Sigmoid colon (tissue), 7 donors: ENCODE results near the gene ANO1. TPM values are rescaled to one million over a fixed set of nuclear protein-coding genes. Genes with fewer than 3 reads are reported as not detected.

Experiments used
- DNase-seq: peaks from one replicate; pipeline ENCODE4 v3.0.0-alpha.2; 2019
- H3K27ac ChIP-seq, 4 donors: fragments of 200-600 bp; sonication (generic); one replicate each; pipeline ENCODE4 v1.5.1; 2016 to 2019; ENCODE audit warnings: mild to moderate bottlenecking in 1 of 4
- H3K27me3 ChIP-seq, 3 donors: fragments of 200-600 bp; sonication (generic); one replicate each; pipeline ENCODE4 v1.5.1; 2019; ENCODE audit warnings: mild to moderate bottlenecking in 1 of 3
- H3K36me3 ChIP-seq, 4 donors: fragments of 200-600 bp; sonication (generic); one replicate each; pipeline ENCODE4 v1.5.1; 2016 to 2019
- H3K4me1 ChIP-seq, 4 donors: fragments of 200-600 bp; sonication (generic); one replicate each; pipeline ENCODE4 v1.5.1; 2017 to 2019
- H3K4me3 ChIP-seq, 4 donors: fragments of 200-600 bp; sonication (generic); one replicate each; pipeline ENCODE4 v1.5.1; 2017 to 2019; ENCODE audit warnings: mild to moderate bottlenecking in 2 of 4, moderate library complexity in 1 of 4
- H3K9me3 ChIP-seq, 4 donors: fragments of 200-600 bp in 3 of 4; sonication (generic) in 3 of 4; one replicate each; pipeline versions ENCODE4 v1.5.1 to v1.6.1; 2013 to 2019
- EP300 ChIP-seq, 4 donors: sonication (generic); formaldehyde crosslinking; IDR thresholded peaks; one replicate each; pipeline ENCODE4 v1.6.1; 2017; ENCODE audit warnings: antibody characterized with exemption in 4 of 4
- POLR2A ChIP-seq, 2 donors: fragments of 450-650 bp; IDR thresholded peaks; one replicate each; pipeline ENCODE4 v1.6.1; 2016; ENCODE audit warnings: antibody characterized with exemption in 2 of 2, mild to moderate bottlenecking in 2 of 2, moderate library complexity in 2 of 2
- POLR2AphosphoS5 ChIP-seq, 4 donors: sonication (generic); formaldehyde crosslinking; IDR thresholded peaks; one replicate each; pipeline ENCODE4 v1.6.1; 2017; ENCODE audit warnings: antibody characterized with exemption in 4 of 4
- WGBS, 2 donors: extraction: QIAGEN DNeasy Blood & Tissue Kit; methylation state at CpG; one replicate each; pipeline ENCODE4 v1.1.7; 2013; 5-methylcytosine and 5-hydroxymethylcytosine counted together
- intact Hi-C: fragments of 100-400 bp; cut with DNase I; formaldehyde crosslinking; loops from one replicate; pipeline ENCODE4 v1.15.1; 2023
- polyA plus RNA-seq, 3 donors: library from polyadenylated mRNA; stranded (reverse); fragments of 200-250 nt; gene quantifications; one replicate each; pipeline ENCODE4 v1.2.3, GENCODE V29; 2013
- total RNA-seq, 4 donors: library from RNA; depleted of rRNA; stranded (reverse); fragments of >200 nt; gene quantifications; one replicate each; pipeline ENCODE4 v1.1.0, GENCODE V29; 2016
- TF ChIP-seq, protein P1 (sequence below), 4 experiments: fragments of 450-650 bp in 3 of 4; fragments of 200-600 bp in 1 of 4; IDR thresholded peaks; one replicate each; pipeline ENCODE4 v1.5.1; 2016 to 2019; ENCODE audit warnings: antibody characterized with exemption in 4 of 4, mild to moderate bottlenecking in 3 of 4, moderate library complexity in 2 of 4
- donor health status: healthy with polysubstance abuse.
- donor health status: Bipolar disorder and iron deficiency.
- donor health status: healthy.

ANO1 gene
- total and polyA plus RNA-seq, 7 donors = 0.60 to 33.9 (median 17.4) TPM

DNA sequence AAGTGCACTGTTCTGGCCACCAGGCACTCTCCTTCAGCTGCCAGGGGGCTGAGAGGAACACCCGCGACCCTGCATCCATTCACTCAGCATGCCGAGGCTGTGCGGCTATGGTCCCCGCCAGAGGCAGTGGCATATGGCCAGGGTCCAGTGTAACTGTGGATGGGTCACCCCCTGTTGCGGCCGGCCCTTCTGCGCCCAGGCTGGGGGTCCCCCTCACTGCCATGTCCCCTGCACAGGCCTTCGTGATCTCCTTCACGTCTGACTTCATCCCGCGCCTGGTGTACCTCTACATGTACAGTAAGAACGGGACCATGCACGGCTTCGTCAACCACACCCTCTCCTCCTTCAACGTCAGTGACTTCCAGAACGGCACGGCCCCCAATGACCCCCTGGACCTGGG is 104.1 kb downstream of the ANO1 start:
- no peak overlapping the region for H3K4me3 ChIP-seq
- intact Hi-C loops = no loop called here

GRCh38 chr11:70183032-70183431 is 104.9 kb downstream of the ANO1 start:
- Histone ChIP-seq H3K27me3 (peaks cover 0 to 5% (median 0%) of the 10 kb centered on the region in 3 donors), H3K9me3 (no peaks in the 10 kb centered on the region), H3K27ac (no peak overlapping the region), H3K4me3 (no peak overlapping the region), H3K36me3 (no peaks in the 10 kb centered on the region), H3K4me1 (no peaks in the 10 kb centered on the region)
- no peak for TF ChIP-seq POLR2A (IDR thresholded peaks at IDR 0.05)
- WGBS, 2 donors = 93 to 98% methylated on average over 1 of the region's 1 CpG
- intact Hi-C loops = no loop called here
- no peak for DNase-seq

More for the DNA sequence above, 104.1 kb downstream of the ANO1 start:
- no peaks in the 10 kb centered on the region for H3K9me3 ChIP-seq
- no peaks in the 10 kb centered on the region for H3K36me3 ChIP-seq
- TF ChIP-seq, protein P1, sequence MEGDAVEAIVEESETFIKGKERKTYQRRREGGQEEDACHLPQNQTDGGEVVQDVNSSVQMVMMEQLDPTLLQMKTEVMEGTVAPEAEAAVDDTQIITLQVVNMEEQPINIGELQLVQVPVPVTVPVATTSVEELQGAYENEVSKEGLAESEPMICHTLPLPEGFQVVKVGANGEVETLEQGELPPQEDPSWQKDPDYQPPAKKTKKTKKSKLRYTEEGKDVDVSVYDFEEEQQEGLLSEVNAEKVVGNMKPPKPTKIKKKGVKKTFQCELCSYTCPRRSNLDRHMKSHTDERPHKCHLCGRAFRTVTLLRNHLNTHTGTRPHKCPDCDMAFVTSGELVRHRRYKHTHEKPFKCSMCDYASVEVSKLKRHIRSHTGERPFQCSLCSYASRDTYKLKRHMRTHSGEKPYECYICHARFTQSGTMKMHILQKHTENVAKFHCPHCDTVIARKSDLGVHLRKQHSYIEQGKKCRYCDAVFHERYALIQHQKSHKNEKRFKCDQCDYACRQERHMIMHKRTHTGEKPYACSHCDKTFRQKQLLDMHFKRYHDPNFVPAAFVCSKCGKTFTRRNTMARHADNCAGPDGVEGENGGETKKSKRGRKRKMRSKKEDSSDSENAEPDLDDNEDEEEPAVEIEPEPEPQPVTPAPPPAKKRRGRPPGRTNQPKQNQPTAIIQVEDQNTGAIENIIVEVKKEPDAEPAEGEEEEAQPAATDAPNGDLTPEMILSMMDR (IDR thresholded peaks at IDR 0.05) = no peak
- TF ChIP-seq EP300 (IDR thresholded peaks at IDR 0.05) (no peak), POLR2A (IDR thresholded peaks at IDR 0.05) (no peak), POLR2AphosphoS5 (IDR thresholded peaks at IDR 0.05) (no peak)
- H3K4me1 ChIP-seq = no peaks in the 10 kb centered on the region
- 87 to 93% methylated on average over 18 of the region's 18 CpGs for WGBS, 2 donors
- no peak overlapping the region for H3K27ac ChIP-seq
- DNase-seq = no peak
- peaks cover 0 to 5% (median 0%) of the 10 kb centered on the region in 3 donors for H3K27me3 ChIP-seq

DNA sequence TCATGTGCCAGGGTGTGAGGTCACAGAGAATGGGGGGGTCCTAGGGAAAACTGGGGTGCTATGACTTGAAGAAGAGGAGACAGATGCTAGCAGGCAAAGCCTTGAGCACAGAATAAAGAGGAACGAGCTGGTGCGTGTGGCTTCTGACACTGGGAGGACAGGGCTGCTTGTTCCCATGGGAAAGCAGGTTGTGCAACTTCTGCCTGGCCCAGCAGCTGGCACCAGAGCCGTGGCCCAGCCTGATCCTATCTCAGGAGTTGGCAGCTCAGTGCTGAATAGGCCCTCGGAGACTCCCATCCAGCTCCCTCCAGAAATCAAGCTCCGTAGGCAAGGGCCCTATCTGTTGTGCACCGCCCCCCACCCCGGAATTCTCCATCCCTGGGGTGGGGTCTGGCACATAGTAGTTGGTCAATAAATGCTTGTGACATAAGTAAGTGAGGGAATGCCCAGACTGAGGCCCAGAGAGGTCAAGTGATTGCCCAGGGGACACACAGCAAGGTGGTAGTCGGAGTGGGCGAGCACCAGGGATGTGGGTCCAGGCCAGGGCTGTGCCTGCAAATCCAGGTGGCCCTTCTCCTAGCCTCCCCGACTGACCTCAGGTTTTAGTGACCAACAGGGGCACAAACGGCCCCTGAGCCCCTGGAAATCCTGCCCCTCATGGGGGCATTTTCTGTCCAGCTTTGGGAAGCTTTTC is 105.5 kb downstream of the ANO1 start:
- H3K36me3 ChIP-seq = no peaks in the 10 kb centered on the region
- DNase-seq = no peak
- peaks cover 0 to 5% (median 0%) of the 10 kb centered on the region in 3 donors for H3K27me3 ChIP-seq
- 76 to 81% methylated on average over 11 of the region's 11 CpGs for WGBS, 2 donors
- no peaks in the 10 kb centered on the region for H3K4me1 ChIP-seq
- no peak overlapping the region for H3K4me3 ChIP-seq
- H3K27ac ChIP-seq = no peak overlapping the region
- TF ChIP-seq POLR2AphosphoS5 (IDR thresholded peaks at IDR 0.05) = no peak
- no peak for TF ChIP-seq EP300 (IDR thresholded peaks at IDR 0.05)
- TF ChIP-seq, protein P1 (IDR thresholded peaks at IDR 0.05) = no peak
- no peak for TF ChIP-seq POLR2A (IDR thresholded peaks at IDR 0.05)
- intact Hi-C loops = no loop called here
- no peaks in the 10 kb centered on the region for H3K9me3 ChIP-seq

DNA sequence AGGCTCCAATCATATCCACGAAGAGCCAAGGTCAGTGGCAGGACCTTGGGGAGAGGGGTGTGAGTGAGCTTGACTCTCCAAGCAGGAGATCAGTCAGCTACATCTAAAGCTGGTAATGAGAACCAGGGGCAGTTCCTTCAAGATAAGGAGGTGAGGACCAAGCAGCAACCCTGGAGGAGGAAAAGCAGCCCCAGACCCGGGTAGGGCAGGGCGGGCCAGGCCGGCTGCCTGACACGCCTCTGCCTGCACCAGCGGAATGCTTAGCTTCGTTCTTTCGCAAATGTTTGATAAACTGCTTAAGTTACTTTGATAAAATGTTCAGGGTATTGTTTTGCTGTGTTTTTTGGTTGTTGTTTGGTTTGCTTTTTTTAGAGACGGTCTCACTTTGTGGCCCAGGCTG is 106.3 kb downstream of the ANO1 start:
- no peak overlapping the region for H3K4me3 ChIP-seq
- no peak overlapping the region for H3K27ac ChIP-seq
- H3K9me3 ChIP-seq = no peaks in the 10 kb centered on the region
- H3K4me1 ChIP-seq = no peaks in the 10 kb centered on the region
- intact Hi-C loops = no loop called here
- H3K27me3 ChIP-seq = peaks cover 0 to 5% (median 0%) of the 10 kb centered on the region in 3 donors
- TF ChIP-seq POLR2AphosphoS5 (IDR thresholded peaks at IDR 0.05) = no peak
- TF ChIP-seq POLR2A (IDR thresholded peaks at IDR 0.05) = no peak
- TF ChIP-seq EP300 (IDR thresholded peaks at IDR 0.05) = no peak
- no peak for DNase-seq
- H3K36me3 ChIP-seq = no peaks in the 10 kb centered on the region
- 44 to 75% methylated on average over 9 of the region's 9 CpGs for WGBS, 2 donors

DNA sequence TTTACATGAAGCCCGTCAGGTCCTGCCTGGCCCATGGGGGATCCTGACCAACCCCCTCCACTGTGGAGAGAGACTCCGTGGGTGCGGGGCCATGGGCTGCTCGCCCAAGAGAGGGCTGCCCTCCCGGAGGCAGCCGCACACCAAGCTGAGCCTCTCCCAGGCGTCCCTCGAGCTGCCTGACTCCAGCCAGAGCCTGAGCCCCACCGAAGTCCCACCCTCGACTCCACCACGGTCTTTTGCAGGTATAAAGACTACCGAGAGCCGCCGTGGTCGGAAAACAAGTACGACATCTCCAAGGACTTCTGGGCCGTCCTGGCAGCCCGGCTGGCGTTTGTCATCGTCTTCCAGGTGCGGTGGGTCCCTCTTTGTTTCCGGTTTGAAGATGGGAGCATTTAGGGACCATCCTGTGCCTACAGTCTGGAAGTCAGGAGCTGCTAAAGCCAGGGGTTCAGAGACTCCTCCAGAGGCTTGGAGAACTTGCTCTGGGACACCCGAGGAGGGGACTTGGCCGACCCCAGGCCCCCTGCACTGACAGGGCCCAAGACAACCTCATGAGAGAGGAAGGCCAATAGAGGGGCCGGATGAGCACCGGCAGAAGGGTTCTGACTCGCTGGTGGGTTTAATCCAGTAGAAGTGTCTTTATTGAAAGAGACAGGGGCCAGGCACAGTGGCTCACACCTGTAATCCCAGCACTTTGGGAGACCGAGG is 107.4 kb downstream of the ANO1 start:
- Histone ChIP-seq H3K4me3 (no peak overlapping the region), H3K27me3 (peaks cover 0 to 5% (median 0%) of the 10 kb centered on the region in 3 donors), H3K36me3 (no peaks in the 10 kb centered on the region), H3K4me1 (no peaks in the 10 kb centered on the region), H3K9me3 (no peaks in the 10 kb centered on the region), H3K27ac (no peak overlapping the region)
- DNase-seq = no peak
- intact Hi-C loops = no loop called here
- no peak for TF ChIP-seq POLR2A (IDR thresholded peaks at IDR 0.05)
- TF ChIP-seq POLR2AphosphoS5 (IDR thresholded peaks at IDR 0.05) = no peak
- TF ChIP-seq, protein P1 (IDR thresholded peaks at IDR 0.05) = no peak
- TF ChIP-seq EP300 (IDR thresholded peaks at IDR 0.05) = no peak
- WGBS, 2 donors = 91% methylated on average over 28 of the region's 28 CpGs
